Measurements from ENCODE around the gene PEDS1. TPM values are rescaled to one million over a fixed set of nuclear protein-coding genes. Genes with fewer than 3 reads are reported as not detected.

The PEDS1 gene
- total and polyA plus RNA-seq, 2 of the 8 experiments (the other 6 are each of a cell fraction or from before 2014, with no cell fraction given), result 28.9 to 75.9 TPM

DNA sequence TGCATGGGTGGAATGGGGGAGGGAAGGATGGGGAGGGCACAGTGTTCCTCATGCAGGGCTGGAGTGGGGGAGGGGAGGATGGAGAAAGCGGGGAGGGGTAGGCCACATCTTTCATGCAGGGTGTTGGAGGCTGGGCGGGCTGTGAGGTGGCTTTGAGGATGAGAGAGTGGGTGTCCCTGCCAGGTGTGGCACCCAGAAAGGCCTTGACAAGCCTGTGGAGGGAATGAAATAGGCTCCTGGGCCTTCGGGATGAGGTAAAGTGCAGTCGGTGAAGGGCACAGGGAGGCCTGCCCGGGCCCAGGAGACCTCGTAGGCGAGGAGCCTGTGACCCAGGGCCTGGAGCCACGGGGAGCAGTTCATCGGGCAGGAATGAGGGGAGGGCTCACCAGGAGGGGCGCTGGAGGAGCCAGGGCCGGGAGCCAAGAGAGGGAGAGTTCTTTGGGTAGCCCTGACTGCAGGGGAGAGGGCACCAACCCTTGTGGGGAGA, 44.7 kb upstream of the PEDS1 start (continued):
- TF ChIP-seq, protein P1, sequence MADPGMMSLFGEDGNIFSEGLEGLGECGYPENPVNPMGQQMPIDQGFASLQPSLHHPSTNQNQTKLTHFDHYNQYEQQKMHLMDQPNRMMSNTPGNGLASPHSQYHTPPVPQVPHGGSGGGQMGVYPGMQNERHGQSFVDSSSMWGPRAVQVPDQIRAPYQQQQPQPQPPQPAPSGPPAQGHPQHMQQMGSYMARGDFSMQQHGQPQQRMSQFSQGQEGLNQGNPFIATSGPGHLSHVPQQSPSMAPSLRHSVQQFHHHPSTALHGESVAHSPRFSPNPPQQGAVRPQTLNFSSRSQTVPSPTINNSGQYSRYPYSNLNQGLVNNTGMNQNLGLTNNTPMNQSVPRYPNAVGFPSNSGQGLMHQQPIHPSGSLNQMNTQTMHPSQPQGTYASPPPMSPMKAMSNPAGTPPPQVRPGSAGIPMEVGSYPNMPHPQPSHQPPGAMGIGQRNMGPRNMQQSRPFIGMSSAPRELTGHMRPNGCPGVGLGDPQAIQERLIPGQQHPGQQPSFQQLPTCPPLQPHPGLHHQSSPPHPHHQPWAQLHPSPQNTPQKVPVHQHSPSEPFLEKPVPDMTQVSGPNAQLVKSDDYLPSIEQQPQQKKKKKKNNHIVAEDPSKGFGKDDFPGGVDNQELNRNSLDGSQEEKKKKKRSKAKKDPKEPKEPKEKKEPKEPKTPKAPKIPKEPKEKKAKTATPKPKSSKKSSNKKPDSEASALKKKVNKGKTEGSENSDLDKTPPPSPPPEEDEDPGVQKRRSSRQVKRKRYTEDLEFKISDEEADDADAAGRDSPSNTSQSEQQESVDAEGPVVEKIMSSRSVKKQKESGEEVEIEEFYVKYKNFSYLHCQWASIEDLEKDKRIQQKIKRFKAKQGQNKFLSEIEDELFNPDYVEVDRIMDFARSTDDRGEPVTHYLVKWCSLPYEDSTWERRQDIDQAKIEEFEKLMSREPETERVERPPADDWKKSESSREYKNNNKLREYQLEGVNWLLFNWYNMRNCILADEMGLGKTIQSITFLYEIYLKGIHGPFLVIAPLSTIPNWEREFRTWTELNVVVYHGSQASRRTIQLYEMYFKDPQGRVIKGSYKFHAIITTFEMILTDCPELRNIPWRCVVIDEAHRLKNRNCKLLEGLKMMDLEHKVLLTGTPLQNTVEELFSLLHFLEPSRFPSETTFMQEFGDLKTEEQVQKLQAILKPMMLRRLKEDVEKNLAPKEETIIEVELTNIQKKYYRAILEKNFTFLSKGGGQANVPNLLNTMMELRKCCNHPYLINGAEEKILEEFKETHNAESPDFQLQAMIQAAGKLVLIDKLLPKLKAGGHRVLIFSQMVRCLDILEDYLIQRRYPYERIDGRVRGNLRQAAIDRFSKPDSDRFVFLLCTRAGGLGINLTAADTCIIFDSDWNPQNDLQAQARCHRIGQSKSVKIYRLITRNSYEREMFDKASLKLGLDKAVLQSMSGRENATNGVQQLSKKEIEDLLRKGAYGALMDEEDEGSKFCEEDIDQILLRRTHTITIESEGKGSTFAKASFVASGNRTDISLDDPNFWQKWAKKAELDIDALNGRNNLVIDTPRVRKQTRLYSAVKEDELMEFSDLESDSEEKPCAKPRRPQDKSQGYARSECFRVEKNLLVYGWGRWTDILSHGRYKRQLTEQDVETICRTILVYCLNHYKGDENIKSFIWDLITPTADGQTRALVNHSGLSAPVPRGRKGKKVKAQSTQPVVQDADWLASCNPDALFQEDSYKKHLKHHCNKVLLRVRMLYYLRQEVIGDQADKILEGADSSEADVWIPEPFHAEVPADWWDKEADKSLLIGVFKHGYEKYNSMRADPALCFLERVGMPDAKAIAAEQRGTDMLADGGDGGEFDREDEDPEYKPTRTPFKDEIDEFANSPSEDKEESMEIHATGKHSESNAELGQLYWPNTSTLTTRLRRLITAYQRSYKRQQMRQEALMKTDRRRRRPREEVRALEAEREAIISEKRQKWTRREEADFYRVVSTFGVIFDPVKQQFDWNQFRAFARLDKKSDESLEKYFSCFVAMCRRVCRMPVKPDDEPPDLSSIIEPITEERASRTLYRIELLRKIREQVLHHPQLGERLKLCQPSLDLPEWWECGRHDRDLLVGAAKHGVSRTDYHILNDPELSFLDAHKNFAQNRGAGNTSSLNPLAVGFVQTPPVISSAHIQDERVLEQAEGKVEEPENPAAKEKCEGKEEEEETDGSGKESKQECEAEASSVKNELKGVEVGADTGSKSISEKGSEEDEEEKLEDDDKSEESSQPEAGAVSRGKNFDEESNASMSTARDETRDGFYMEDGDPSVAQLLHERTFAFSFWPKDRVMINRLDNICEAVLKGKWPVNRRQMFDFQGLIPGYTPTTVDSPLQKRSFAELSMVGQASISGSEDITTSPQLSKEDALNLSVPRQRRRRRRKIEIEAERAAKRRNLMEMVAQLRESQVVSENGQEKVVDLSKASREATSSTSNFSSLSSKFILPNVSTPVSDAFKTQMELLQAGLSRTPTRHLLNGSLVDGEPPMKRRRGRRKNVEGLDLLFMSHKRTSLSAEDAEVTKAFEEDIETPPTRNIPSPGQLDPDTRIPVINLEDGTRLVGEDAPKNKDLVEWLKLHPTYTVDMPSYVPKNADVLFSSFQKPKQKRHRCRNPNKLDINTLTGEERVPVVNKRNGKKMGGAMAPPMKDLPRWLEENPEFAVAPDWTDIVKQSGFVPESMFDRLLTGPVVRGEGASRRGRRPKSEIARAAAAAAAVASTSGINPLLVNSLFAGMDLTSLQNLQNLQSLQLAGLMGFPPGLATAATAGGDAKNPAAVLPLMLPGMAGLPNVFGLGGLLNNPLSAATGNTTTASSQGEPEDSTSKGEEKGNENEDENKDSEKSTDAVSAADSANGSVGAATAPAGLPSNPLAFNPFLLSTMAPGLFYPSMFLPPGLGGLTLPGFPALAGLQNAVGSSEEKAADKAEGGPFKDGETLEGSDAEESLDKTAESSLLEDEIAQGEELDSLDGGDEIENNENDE (IDR thresholded peaks at IDR 0.05; ENCODE audit: insufficient replicate concordance, low read length), result no peak
- no peak for TF ChIP-seq ATF3 (IDR thresholded peaks at IDR 0.05; ENCODE audit: insufficient read depth, low read depth, low read length)
- no peak for TF ChIP-seq SP1 (IDR thresholded peaks at IDR 0.05; ENCODE audit: low read depth, low read length)
- no peak for TF ChIP-seq CHD2 (IDR thresholded peaks at IDR 0.05; ENCODE audit: low read length)
- no peak for TF ChIP-seq PHF8 (conservative IDR thresholded peaks at IDR 0.05; ENCODE audit: low read depth, low read length)
- no peak for TF ChIP-seq CHD1 (IDR thresholded peaks at IDR 0.05; ENCODE audit: low read depth, low read length)
- TF ChIP-seq TCF12 (IDR thresholded peaks at IDR 0.05; ENCODE audit: low read depth, low read length), result no peak
- TF ChIP-seq BRCA1 (IDR thresholded peaks at IDR 0.05; ENCODE audit: low read depth, low read length), result no peak
- no peak for TF ChIP-seq KDM4A (IDR thresholded peaks at IDR 0.05; ENCODE audit: low read depth, low read length, severe bottlenecking)
- TF ChIP-seq, protein P2, sequence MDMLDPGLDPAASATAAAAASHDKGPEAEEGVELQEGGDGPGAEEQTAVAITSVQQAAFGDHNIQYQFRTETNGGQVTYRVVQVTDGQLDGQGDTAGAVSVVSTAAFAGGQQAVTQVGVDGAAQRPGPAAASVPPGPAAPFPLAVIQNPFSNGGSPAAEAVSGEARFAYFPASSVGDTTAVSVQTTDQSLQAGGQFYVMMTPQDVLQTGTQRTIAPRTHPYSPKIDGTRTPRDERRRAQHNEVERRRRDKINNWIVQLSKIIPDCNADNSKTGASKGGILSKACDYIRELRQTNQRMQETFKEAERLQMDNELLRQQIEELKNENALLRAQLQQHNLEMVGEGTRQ (IDR thresholded peaks at IDR 0.05; ENCODE audit: low read length), result no peak
